ENCODE data around the gene ARID1B. TPM values are rescaled to one million over a fixed set of nuclear protein-coding genes. Genes with fewer than 3 reads are reported as not detected.
"Not testable (repeated sequence)": the region's sequence is repeated elsewhere in the genome, so short reads cannot be mapped to it uniquely, and the experiment has no call there.

ARID1B gene
- total RNA-seq, 1 experiment from 2014 or later = 13.9 TPM

- H3K9me3 ChIP-seq (replicated peaks) = no peaks in the 10 kb centered on the region
Measured at GRCh38 chr6:156938143-156938542, 161.0 kb downstream of the ARID1B start.

DNA sequence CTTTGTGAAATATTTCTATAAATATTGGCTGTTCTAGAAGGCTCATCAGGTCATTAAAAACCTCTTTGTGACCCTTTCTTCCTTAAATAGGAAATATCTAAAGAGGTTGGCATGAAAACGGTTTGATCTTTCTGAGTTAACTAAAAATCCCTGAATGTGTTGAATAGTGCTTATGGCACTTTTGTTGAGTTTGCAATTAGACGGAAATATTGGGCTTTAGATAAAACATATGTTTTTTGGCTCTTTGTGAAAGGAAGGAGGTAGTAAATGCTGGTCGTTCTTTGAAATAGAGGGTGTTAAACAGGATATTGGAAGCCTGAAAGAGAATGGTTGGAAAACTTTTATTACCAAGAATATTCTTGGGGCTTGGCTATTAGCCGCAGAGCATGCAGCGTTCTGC is 163.0 kb downstream of the ARID1B start:
- no peak for DNase-seq (ENCODE audit: low read depth in 1 of 2, low spot score in 2 of 2)
- Histone ChIP-seq H3K27me3 (replicated peaks) (no peaks in the 10 kb centered on the region), H3K4me3 (no peak overlapping the region), H3K27ac (no peak overlapping the region), H3K36me3 (peaks cover 7% of the 10 kb centered on the region; the same call in 1 of the 2 replicates), H3K4me1 (replicated peaks) (peaks cover 16% of the 10 kb centered on the region), H3K9me3 (replicated peaks) (no peaks in the 10 kb centered on the region)

More at GRCh38 chr6:156938143-156938542, 161.0 kb downstream of the ARID1B start:
- H3K27ac ChIP-seq = no peak overlapping the region
- no peaks in the 10 kb centered on the region for H3K27me3 ChIP-seq (replicated peaks)
- peaks cover 7% of the 10 kb centered on the region; the same call in 1 of the 2 replicates for H3K36me3 ChIP-seq
- no peak for DNase-seq (ENCODE audit: low read depth in 1 of 2, low spot score in 2 of 2)
- H3K4me1 ChIP-seq (replicated peaks) = peaks cover 9% of the 10 kb centered on the region
- no peak overlapping the region for H3K4me3 ChIP-seq

DNA sequence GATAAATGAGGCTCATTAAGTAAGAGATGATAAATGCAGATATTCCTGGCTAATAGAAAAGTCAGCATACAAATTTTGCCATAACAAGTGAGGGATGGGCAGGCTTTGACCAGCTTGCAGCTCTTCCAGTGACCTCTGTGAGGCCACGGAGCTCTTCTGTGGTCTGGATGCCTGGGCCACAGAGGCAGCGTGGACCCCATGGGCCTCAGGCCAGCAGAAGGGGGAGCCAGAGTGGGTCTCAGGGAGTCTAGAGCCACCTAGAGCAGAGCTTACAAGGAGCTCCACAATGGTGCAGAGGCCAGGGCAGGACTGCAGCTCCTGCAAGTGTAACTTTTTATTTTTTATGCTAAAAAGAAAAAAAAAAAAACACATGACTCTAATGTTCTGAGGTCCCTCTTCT is 165.1 kb downstream of the ARID1B start:
- Histone ChIP-seq H3K36me3 (no peaks in the 10 kb centered on the region), H3K27me3 (replicated peaks) (no peaks in the 10 kb centered on the region), H3K4me3 (no peak overlapping the region), H3K9me3 (replicated peaks) (no peaks in the 10 kb centered on the region), H3K27ac (no peak overlapping the region), H3K4me1 (replicated peaks) (peaks cover 16% of the 10 kb centered on the region)
- DNase-seq (ENCODE audit: low read depth in 1 of 2, low spot score in 2 of 2) = no peak

- Histone ChIP-seq H3K27ac (0 out of 2 replicates have a peak overlapping the region, but pooled peaks have one; percentile 9), H3K36me3 (no peaks in the 10 kb centered on the region)
Measured at GRCh38 chr6:156943166-156943565, 166.0 kb downstream of the ARID1B start.

DNA sequence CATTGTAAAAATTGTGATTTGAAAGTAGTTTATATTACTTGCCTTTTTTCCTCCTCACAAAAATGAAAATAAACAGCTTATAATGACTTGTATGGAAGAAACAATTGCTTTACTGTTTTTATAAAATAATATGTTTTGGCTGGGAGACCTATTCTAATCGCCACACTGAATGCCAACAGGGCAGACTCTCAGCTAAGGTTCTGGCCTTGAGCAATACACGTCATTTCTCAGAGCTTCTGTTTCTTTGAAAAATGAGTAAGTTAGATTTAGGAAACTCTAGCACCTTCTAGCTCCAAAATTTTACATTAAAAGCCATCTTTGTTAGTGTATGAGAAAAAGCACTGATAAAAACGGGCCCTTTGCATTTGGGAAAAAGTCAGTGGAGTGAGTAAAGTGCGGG is 166.6 kb downstream of the ARID1B start:
- Histone ChIP-seq H3K27me3 (replicated peaks) (no peaks in the 10 kb centered on the region), H3K27ac (no peak overlapping the region), H3K4me3 (no peak overlapping the region), H3K36me3 (no peaks in the 10 kb centered on the region), H3K4me1 (replicated peaks) (peaks cover 22% of the 10 kb centered on the region), H3K9me3 (replicated peaks) (no peaks in the 10 kb centered on the region)
- DNase-seq (ENCODE audit: low read depth in 1 of 2, low spot score in 2 of 2) = no peak

More at GRCh38 chr6:156943166-156943565, 166.0 kb downstream of the ARID1B start:
- Histone ChIP-seq H3K4me1 (replicated peaks) (peaks cover 16% of the 10 kb centered on the region), H3K4me3 (no peak overlapping the region), H3K27me3 (replicated peaks) (no peaks in the 10 kb centered on the region), H3K9me3 (replicated peaks) (no peaks in the 10 kb centered on the region)
- DNase-seq (ENCODE audit: low read depth in 1 of 2, low spot score in 2 of 2) = peak in 1 of 2 experiments; percentile 50

GRCh38 chr6:156944412-156944811 is 167.2 kb downstream of the ARID1B start:
- Histone ChIP-seq H3K4me3 (no peak overlapping the region), H3K27me3 (replicated peaks) (no peaks in the 10 kb centered on the region), H3K36me3 (no peaks in the 10 kb centered on the region), H3K27ac (no peak overlapping the region), H3K9me3 (replicated peaks) (no peaks in the 10 kb centered on the region), H3K4me1 (replicated peaks) (peaks cover 27% of the 10 kb centered on the region)
- no peak for DNase-seq (ENCODE audit: low read depth in 1 of 2, low spot score in 2 of 2)

GRCh38 chr6:156945789-156946172 is 168.6 kb downstream of the ARID1B start:
- not testable (repeated sequence) for H3K9me3 ChIP-seq (replicated peaks)

DNA sequence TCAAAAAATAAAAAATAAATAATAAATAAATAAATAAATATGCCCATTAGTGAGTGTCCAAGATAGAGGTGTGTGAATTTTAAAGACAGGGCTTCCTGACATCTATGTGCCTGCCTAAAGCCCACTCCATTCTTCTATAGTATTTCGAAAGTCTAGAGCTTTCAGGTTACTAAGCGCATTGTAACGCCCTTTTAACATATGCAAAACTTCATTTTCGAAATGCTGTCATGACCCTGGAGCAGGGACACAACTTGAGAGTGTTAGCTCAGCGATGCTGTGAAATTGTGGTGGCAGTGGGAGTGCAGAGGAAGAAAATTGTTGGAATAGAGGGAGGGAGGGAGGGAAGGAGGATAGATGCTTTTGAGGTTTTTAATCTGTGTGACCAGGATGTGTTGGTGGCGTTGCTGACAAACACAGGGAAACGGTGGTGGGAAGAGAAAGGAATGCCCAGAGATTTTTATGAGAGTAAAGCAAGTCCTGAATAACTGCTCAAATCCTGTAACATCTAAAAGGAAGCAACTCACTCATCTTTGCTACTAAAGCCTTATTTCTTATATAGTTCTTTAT is 169.3 kb downstream of the ARID1B start:
- H3K4me1 ChIP-seq (replicated peaks) = peaks cover 38% of the 10 kb centered on the region
- H3K27me3 ChIP-seq (replicated peaks) = no peaks in the 10 kb centered on the region
- DNase-seq (ENCODE audit: low read depth in 1 of 2, low spot score in 2 of 2) = no peak
- H3K36me3 ChIP-seq = no peaks in the 10 kb centered on the region
- H3K9me3 ChIP-seq (replicated peaks) = no peaks in the 10 kb centered on the region
- H3K4me3 ChIP-seq = no peak overlapping the region
- H3K27ac ChIP-seq = no peak overlapping the region

More at GRCh38 chr6:156945789-156946172, 168.6 kb downstream of the ARID1B start:
- H3K27ac ChIP-seq; H3K27me3 ChIP-seq (replicated peaks); DNase-seq (ENCODE audit: low read depth in 1 of 2, low spot score in 2 of 2); H3K4me3 ChIP-seq; H3K36me3 ChIP-seq: not testable (repeated sequence)
- H3K4me1 ChIP-seq (replicated peaks) = peaks cover 38% of the 10 kb centered on the region

GRCh38 chr6:156948277-156948676 is 171.1 kb downstream of the ARID1B start:
- H3K9me3 ChIP-seq (replicated peaks) = no peaks in the 10 kb centered on the region
- DNase-seq (ENCODE audit: low read depth in 1 of 2, low spot score in 2 of 2) = no peak
- no peak overlapping the region for H3K4me3 ChIP-seq
- no peaks in the 10 kb centered on the region for H3K27me3 ChIP-seq (replicated peaks)
- H3K4me1 ChIP-seq (replicated peaks) = peaks cover 42% of the 10 kb centered on the region
- H3K36me3 ChIP-seq = no peaks in the 10 kb centered on the region
- H3K27ac ChIP-seq = no peak overlapping the region; the same call in 1 of the 2 replicates

GRCh38 chr6:156948807-156949206 is 171.6 kb downstream of the ARID1B start:
- H3K27me3 ChIP-seq (replicated peaks) = no peaks in the 10 kb centered on the region
- no peaks in the 10 kb centered on the region for H3K9me3 ChIP-seq (replicated peaks)
- H3K4me1 ChIP-seq (replicated peaks) = peaks cover 38% of the 10 kb centered on the region
- DNase-seq (ENCODE audit: low read depth in 1 of 2, low spot score in 2 of 2) = peak in 1 of 2 experiments; percentile 52
- no peaks in the 10 kb centered on the region for H3K36me3 ChIP-seq
- peak overlapping the region; percentile 33 for H3K27ac ChIP-seq
- no peak overlapping the region for H3K4me3 ChIP-seq

DNA sequence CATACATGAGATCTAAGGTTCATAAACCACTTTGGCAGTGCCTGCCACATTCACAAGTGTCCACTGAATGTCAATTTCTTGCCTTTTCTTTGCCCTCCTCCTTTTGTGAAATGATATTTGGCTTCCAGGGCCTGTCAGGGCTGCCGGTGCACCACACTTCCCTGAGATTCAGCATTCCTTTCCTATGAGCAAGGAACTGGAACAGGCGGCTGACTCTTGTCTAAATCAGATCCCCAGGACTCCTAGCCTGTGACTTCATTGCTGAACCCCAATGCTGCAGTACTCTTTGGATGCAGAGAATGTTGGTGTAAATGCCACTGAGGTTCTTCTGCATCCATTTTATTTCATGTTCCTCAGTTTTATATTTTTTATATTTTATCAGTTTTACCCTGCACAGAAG is 172.2 kb downstream of the ARID1B start:
- Histone ChIP-seq H3K4me3 (no peak overlapping the region), H3K4me1 (replicated peaks) (peaks cover 42% of the 10 kb centered on the region), H3K27ac (peak overlapping the region; percentile 33; the same call in 1 of the 2 replicates), H3K27me3 (replicated peaks) (no peaks in the 10 kb centered on the region), H3K36me3 (no peaks in the 10 kb centered on the region), H3K9me3 (replicated peaks) (no peaks in the 10 kb centered on the region)
- DNase-seq (ENCODE audit: low read depth in 1 of 2, low spot score in 2 of 2) = peak; percentile 54 to 66

DNA sequence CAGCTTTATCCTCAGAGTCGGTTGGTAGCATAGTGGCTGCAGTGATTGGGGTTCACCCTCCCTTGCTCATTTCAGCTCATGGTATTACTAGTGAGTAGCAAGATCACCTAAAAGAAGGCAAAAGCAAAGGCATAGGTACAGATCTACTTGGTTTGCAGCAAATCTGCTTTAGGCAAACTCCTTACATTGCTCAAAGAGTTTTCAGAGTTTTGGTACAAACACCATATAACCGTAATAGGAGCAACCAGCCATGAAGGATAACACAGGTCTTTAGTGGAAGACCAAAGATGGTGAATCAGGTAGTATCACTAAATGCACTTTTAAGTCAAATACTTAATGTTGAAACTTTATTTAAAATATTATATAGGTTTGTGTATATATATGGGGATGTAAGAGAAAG is 172.9 kb downstream of the ARID1B start:
- DNase-seq (ENCODE audit: low read depth in 1 of 2, low spot score in 2 of 2) = no peak
- no peaks in the 10 kb centered on the region for H3K27me3 ChIP-seq (replicated peaks)
- H3K4me3 ChIP-seq = no peak overlapping the region
- H3K36me3 ChIP-seq = no peaks in the 10 kb centered on the region
- H3K27ac ChIP-seq = no peak overlapping the region
- peaks cover 43% of the 10 kb centered on the region for H3K4me1 ChIP-seq (replicated peaks)
- H3K9me3 ChIP-seq (replicated peaks) = no peaks in the 10 kb centered on the region

DNA sequence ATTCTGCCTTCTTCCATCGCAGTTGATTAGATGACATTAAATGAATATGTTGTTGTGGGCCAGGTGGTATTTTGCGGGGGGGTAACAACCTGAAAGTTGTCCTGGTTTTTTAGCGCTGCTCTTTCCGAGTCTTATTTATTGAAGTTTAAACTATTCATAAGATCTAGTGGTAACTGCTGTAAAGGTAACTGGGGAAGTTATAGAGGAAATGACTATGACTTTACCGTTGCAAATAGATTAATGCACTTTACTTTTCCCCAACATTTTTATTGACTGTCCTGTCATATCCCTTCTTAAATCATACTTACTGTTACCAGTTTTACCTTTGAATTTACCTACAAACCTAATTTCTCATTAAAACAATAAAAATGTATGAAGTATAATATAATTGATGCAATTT is 173.4 kb downstream of the ARID1B start:
- no peaks in the 10 kb centered on the region for H3K36me3 ChIP-seq
- no peak overlapping the region for H3K4me3 ChIP-seq
- H3K4me1 ChIP-seq (replicated peaks) = peaks cover 43% of the 10 kb centered on the region
- H3K9me3 ChIP-seq (replicated peaks) = no peaks in the 10 kb centered on the region
- H3K27me3 ChIP-seq (replicated peaks) = no peaks in the 10 kb centered on the region
- DNase-seq (ENCODE audit: low read depth in 1 of 2, low spot score in 2 of 2) = no peak
- no peak overlapping the region for H3K27ac ChIP-seq

GRCh38 chr6:156952401-156952800 is 175.2 kb downstream of the ARID1B start:
- H3K4me3 ChIP-seq = no peak overlapping the region
- H3K36me3 ChIP-seq = no peaks in the 10 kb centered on the region
- peak overlapping the region; percentile 91 for H3K27ac ChIP-seq
- no peaks in the 10 kb centered on the region for H3K9me3 ChIP-seq (replicated peaks)
- no peaks in the 10 kb centered on the region for H3K27me3 ChIP-seq (replicated peaks)
- peaks cover 43% of the 10 kb centered on the region for H3K4me1 ChIP-seq (replicated peaks)
- no peak for DNase-seq (ENCODE audit: low read depth in 1 of 2, low spot score in 2 of 2)

DNA sequence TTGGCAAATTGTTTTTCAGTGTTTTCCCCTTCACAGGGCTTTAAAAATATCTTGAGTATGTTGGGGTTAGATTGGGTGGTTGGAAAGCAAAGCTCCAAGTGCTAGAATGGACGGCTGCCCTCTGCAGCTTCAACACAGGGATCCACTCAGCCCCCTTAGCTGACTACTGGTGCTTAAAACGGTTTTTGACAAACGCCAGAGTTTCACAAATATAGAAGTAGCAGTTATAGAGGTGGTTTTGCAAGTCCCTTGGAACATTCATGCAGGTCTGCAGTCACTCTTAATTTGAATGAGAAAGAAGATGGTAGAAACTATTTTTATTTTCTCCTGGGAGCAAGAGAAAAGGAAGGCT is 175.9 kb downstream of the ARID1B start:
- DNase-seq (ENCODE audit: low read depth in 1 of 2, low spot score in 2 of 2) = no peak
- H3K36me3 ChIP-seq = no peaks in the 10 kb centered on the region
- peaks cover 45% of the 10 kb centered on the region for H3K4me1 ChIP-seq (replicated peaks)
- H3K9me3 ChIP-seq (replicated peaks) = no peaks in the 10 kb centered on the region
- H3K27me3 ChIP-seq (replicated peaks) = no peaks in the 10 kb centered on the region
- H3K27ac ChIP-seq = peak overlapping the region; percentile 91
- peak overlapping the region; percentile 17 for H3K4me3 ChIP-seq
